DMS153 treated with DMSO at 0.1 percent for 48 hours (cell line): ENCODE measurements around the gene TNC.

Experiments
- DNase-seq: peaks from one replicate; lab custom pipeline; 2025; ENCODE audit not compliant: unreplicated experiment; lab: John Stamatoyannopoulos, UW

The TNC gene

DNA sequence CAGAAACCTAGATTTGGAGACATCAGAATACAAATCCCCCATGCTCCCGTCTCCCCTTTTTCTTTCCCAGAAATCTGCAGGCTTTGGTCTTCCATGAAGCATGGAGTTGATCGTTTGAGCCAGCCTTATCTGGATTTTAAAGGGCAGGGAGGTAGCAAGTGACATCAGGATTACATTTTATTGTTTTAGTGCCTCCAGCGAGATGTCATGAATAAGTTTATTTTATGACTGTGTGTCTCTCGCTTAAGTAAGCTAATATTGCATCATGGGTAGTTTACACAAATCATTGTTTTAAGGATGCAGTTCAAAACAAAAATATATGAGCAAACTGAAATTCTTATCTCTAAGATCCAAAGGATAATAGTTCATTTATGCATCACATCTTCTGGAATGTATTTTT lies 136.9 kb downstream of the TNC start:
- no peak for DNase-seq

DNA sequence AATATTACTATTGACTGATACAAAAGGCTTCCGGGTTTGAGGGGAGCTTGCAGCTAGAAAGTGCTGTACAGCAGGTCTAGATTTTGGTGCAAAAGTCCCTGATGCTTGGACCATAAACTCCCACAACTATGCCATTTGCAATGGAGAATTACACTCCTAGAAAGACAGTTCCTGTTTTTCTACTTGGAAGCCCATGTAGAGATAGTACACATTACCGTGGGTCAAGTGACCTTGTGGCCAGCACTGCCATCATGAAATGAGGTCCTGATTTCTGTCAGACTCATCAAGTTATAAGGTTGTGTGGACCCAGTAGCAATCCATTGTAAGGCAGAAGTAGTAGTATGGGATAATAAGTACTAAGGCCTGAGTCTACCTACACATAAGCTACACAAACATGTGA lies 144.7 kb downstream of the TNC start:
- no peak for DNase-seq

DNA sequence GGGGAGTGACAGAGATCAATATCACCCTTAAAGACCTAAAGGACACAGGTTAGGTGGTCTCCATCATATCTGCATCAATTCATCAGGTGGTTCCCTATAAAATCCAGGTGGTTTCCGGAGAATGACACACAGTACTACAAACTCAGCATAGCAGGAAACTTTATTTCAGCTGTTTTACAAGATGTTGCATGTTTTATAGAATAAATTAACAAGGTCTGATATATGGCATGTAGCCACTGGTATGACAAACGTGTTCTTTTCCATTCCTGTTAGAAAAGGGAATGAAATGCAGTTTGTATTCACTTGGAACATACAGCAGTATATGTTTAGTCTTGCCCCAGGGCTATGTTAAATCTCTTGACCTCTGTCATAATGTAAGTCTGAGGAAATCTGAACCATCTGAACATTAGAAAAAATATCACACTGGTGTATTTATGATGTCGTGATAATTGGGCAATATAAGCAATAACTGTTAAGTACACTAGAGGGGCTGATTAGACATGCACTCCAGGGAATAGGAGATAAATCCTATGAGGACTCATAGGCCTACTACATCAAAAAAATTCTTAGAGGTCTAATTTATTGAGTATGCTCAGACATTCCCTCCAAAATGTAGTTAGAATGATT lies 145.3 kb downstream of the TNC start:
- DNase-seq = no peak
